HepG2 (cell line): ENCODE measurements around the gene CDC14B. TPM values are rescaled to one million over a fixed set of nuclear protein-coding genes. Genes with fewer than 3 reads are reported as not detected.

Source experiments
- ATAC-seq: fragments of 200-7000 bp; cut with Tn5 transposase; 3 replicates; pipeline ENCODE4 v1.9.1; 2020; ENCODE audit warnings: mild to moderate bottlenecking, moderate library complexity
- BruUV-seq: library from RNA; stranded (reverse); fragments of 400-500 nt; replicated peaks from 2 replicates; lab custom pipeline; 2021; lab: Mats Ljungman, UMichigan
- CTCF ChIA-PET: fragments of 300-600 bp; formaldehyde crosslinking; extraction: SDS; loops from one replicate; lab custom pipeline; 2021; ENCODE audit warnings: low total read pairs, inconsistent platforms, low intra/inter-chr PET ratio; lab: Yijun Ruan, JAX
- POLR2A ChIA-PET: fragments of 350-600 bp; sonication (Branson Sonifier 250); formaldehyde crosslinking; loops from one replicate; lab custom pipeline; 2020; ENCODE audit warnings: antibody characterized with exemption, inconsistent platforms; lab: Yijun Ruan, JAX
- DNase-seq: peaks from one replicate; pipeline ENCODE4 v3.0.0-alpha.2; 2015; ENCODE audit warnings: low spot score
- FAIRE-seq: peaks from 3 replicates; lab custom pipeline; 2011; peaks lifted over from hg19 to GRCh38; lab: Jason Lieb, UNC
- H2AFZ ChIP-seq: one replicate; pipeline ENCODE4 v1.6.1; 2011; ENCODE audit warnings: low read length, inconsistent platforms
- H3K27ac ChIP-seq: fragments of 300-600 bp; 3 replicates; pipeline ENCODE4 v1.8.0; 2011; ENCODE audit warnings: mixed run types, mild to moderate bottlenecking, mixed read lengths, low read length, inconsistent platforms; ENCODE audit not compliant: insufficient read depth; ENCODE audit errors: extremely low read length
- H3K27me3 ChIP-seq, 2 experiments: fragments of 200-600 bp in 1 of 2; 2 replicates in 1 of 2; 3 replicates in 1 of 2; pipeline versions ENCODE4 v1.6.0 to v1.8.0; 2011; ENCODE audit warnings: low read length in 2 of 2, mild to moderate bottlenecking in 2 of 2, moderate library complexity in 2 of 2, inconsistent platforms in 1 of 2; ENCODE audit not compliant: insufficient read depth in 2 of 2, control insufficient read depth in 1 of 2
- H3K36me3 ChIP-seq, 2 experiments: fragments of 200-600 bp in 1 of 2; replicated peaks in 1 of 2; 2 replicates in 1 of 2; 3 replicates in 1 of 2; pipeline versions ENCODE4 v1.5.1 to v1.8.0; 2011; ENCODE audit warnings: low read length in 2 of 2, inconsistent platforms in 1 of 2; ENCODE audit not compliant: insufficient read depth in 2 of 2, control insufficient read depth in 1 of 2
- H3K4me1 ChIP-seq: 2 replicates; pipeline ENCODE4 v1.5.1; 2012; ENCODE audit warnings: low read length, inconsistent platforms; ENCODE audit not compliant: insufficient read depth
- H3K4me2 ChIP-seq: 2 replicates; pipeline ENCODE4 v1.6.0; 2011; ENCODE audit warnings: low read depth, low read length, inconsistent platforms
- H3K4me3 ChIP-seq, 3 experiments: fragments of 200-600 bp in 1 of 3; sonication (generic), shearing (Covaris generic) in 1 of 3; replicated peaks in 1 of 3; 2 replicates each; pipeline ENCODE4 v1.5.1; 2011 to 2016; ENCODE audit warnings: low read length in 3 of 3, inconsistent platforms in 2 of 3, low read depth in 2 of 3, mild to moderate bottlenecking in 2 of 3, control low read depth in 1 of 3, mixed read lengths in 1 of 3; ENCODE audit not compliant: insufficient read depth in 1 of 3
- H3K79me2 ChIP-seq: one replicate; pipeline ENCODE4 v1.6.1; 2011; ENCODE audit warnings: low read length, inconsistent platforms; ENCODE audit not compliant: insufficient read depth
- H3K9ac ChIP-seq: 2 replicates; pipeline ENCODE4 v1.6.0; 2011; ENCODE audit warnings: mild to moderate bottlenecking, low read depth, low read length, inconsistent platforms; ENCODE audit not compliant: insufficient read depth
- H3K9me3 ChIP-seq: 2 replicates; pipeline ENCODE4 v1.5.1; 2012; ENCODE audit warnings: mild to moderate bottlenecking, low read length
- H4K20me1 ChIP-seq: 2 replicates; pipeline ENCODE4 v1.6.0; 2011; ENCODE audit warnings: inconsistent platforms, mild to moderate bottlenecking, low read length, moderate library complexity; ENCODE audit not compliant: insufficient read depth
- MIER2 ChIP-seq: IDR thresholded peaks from 2 replicates; pipeline ENCODE4 v1.6.1; 2016; ENCODE audit warnings: missing biosample characterization, missing genetic modification reagents
- SOX6 ChIP-seq, 2 experiments: fragments of 450-650 bp in 1 of 2; sonication (generic) in 1 of 2; formaldehyde crosslinking in 1 of 2; IDR thresholded peaks; 2 replicates each; pipeline versions ENCODE4 v1.4.0 to v1.6.1; 2017 to 2020; ENCODE audit warnings: antibody characterized with exemption in 1 of 2, mild to moderate bottlenecking in 1 of 2, missing genetic modification reagents in 1 of 2
- TAF15 ChIP-seq: fragments of 200-400 bp; formaldehyde crosslinking; IDR thresholded peaks from one replicate; pipeline ENCODE4 v1.6.1; 2018; ENCODE audit warnings: mild to moderate bottlenecking, low read depth, low read length; ENCODE audit not compliant: poor library complexity, severe bottlenecking
- THAP11 ChIP-seq: IDR thresholded peaks from 2 replicates; pipeline ENCODE4 v1.6.1; 2016; ENCODE audit warnings: missing biosample characterization, missing genetic modification reagents
- ZNF230 ChIP-seq: sonication (generic); formaldehyde crosslinking; IDR thresholded peaks from 2 replicates; pipeline ENCODE4 v1.4.0; 2020; ENCODE audit warnings: mild to moderate bottlenecking, missing genetic modification reagents
- ZNF235 ChIP-seq: sonication (generic); formaldehyde crosslinking; IDR thresholded peaks from 2 replicates; pipeline ENCODE4 v1.8.1; 2023; ENCODE audit warnings: mild to moderate bottlenecking, missing genetic modification reagents, borderline replicate concordance
- ZNF280D ChIP-seq: sonication (generic); formaldehyde crosslinking; IDR thresholded peaks from 2 replicates; pipeline ENCODE4 v1.5.1; 2020; ENCODE audit warnings: mild to moderate bottlenecking, missing genetic modification reagents
- ZNF782 ChIP-seq: sonication (generic); formaldehyde crosslinking; IDR thresholded peaks from 2 replicates; pipeline ENCODE4 v1.4.0; 2020; ENCODE audit warnings: missing genetic modification reagents, mild to moderate bottlenecking, borderline replicate concordance
- WGBS: methylation state at CpG from one replicate; pipeline ENCODE4 v1.1.6; 2017; ENCODE audit warnings: low lambda C conversion rate; 5-methylcytosine and 5-hydroxymethylcytosine counted together
- in situ Hi-C: cut with HindIII; loops from 2 replicates; pipeline ENCODE4 v1.10.0; 2017; ENCODE audit warnings: low pct_unique_long_range_greater_than_20kb; ENCODE audit not compliant: extremely low pct_ligation_motif_present
- intact Hi-C: fragments of 100-400 bp; cut with micrococcal nuclease; formaldehyde crosslinking; loops from one replicate; pipeline ENCODE4 v1.10.0; 2022; ENCODE audit not compliant: unreplicated experiment
- polyA plus RNA-seq, 8 experiments: library from polyadenylated mRNA; depleted of rRNA in 3 of 8; stranded (reverse) in 7 of 8; unstranded in 1 of 8; fragments of >200 nt; fragmentation: Illumina TruSeq in 4 of 8; extraction: Trizol in 4 of 8; gene quantifications; 2 replicates each; pipeline versions ENCODE4 v1.2.1 to v1.2.3, GENCODE V29; 2011 to 2016; ENCODE audit warnings: low read depth in 4 of 8, missing spikeins in 1 of 8, mixed read lengths in 1 of 8; ENCODE audit not compliant: insufficient read depth in 1 of 8
- total RNA-seq, 5 experiments: library from RNA; depleted of rRNA; stranded (reverse); fragments of >200 nt; fragmentation: Illumina TruSeq; extraction: Trizol; gene quantifications; 2 replicates each; pipeline ENCODE4 v1.2.3, GENCODE V29; 2016; ENCODE audit warnings: low read depth in 1 of 5
- TF ChIP-seq, protein P1 (sequence below): IDR thresholded peaks from 2 replicates; pipeline ENCODE4 v1.6.1; 2016; ENCODE audit warnings: control low read depth
- TF ChIP-seq, protein P2 (sequence below): sonication (generic); formaldehyde crosslinking; IDR thresholded peaks from 2 replicates; pipeline ENCODE4 v1.4.0; 2020; ENCODE audit warnings: missing genetic modification reagents

The CDC14B gene
- total and polyA plus RNA-seq, 2 of the 13 experiments (the other 11 are each of a cell fraction or from before 2014, with no cell fraction given), result 25.8 to 33.3 TPM

DNA sequence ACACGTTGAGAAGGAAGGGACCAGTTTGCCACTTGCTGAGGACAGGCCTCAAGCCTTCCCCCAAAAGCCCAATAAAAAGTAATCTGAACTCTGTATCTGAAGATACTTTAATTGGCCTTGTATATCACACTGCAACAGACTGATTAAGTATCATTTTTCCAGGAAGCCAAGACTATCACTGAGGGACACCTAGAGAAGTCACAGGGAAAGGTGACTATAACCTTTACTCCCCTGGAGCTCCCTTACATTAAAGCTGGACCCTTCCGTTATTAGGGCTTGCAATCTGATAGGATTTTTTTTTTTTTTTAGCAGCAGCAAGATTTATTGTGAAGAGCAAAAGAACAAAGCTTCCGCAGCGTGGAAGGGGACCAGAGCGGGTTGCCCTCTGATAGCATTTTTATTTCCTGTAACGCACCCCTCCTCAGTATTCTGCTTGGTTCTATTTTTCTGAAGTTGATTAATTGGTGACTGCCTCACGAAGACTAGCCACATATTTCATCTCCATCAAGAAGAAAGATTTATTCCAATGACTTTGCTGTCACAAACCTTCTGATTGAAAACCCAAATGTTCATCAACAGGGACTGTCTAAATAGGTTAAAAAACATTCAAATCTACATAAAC lies 2.7 kb downstream of the CDC14B start:
- POLR2A ChIA-PET, result no interaction called here
- ATAC-seq (no peak), FAIRE-seq (no peak)
- peaks cover 68% of the 10 kb centered on the region for H3K79me2 ChIP-seq
- H2AFZ ChIP-seq, result no peak overlapping the region
- H3K9ac ChIP-seq, result peak overlapping the region; percentile 83; the same call in 1 of the 2 replicates
- intact Hi-C loops, result loop anchor here (5.0 kb wide), 2 partner anchors 35 to 165 kb away; partner anchors contain the start of gene HABP4
- BruUV-seq, result no TSS peak
- TF ChIP-seq ZNF782 (CRISPR knock-in tag) (no peak), ZNF235 (CRISPR knock-in tag) (no peak), THAP11 (CRISPR knock-in tag) (no peak), MIER2 (CRISPR knock-in tag) (no peak), SOX6 (IDR thresholded peaks at IDR 0.05) (no peak), SOX6 (CRISPR knock-in tag; IDR thresholded peaks at IDR 0.05) (no peak), ZNF230 (no peak), TAF15 (no peak), ZNF280D (no peak)
- TF ChIP-seq, protein P1, sequence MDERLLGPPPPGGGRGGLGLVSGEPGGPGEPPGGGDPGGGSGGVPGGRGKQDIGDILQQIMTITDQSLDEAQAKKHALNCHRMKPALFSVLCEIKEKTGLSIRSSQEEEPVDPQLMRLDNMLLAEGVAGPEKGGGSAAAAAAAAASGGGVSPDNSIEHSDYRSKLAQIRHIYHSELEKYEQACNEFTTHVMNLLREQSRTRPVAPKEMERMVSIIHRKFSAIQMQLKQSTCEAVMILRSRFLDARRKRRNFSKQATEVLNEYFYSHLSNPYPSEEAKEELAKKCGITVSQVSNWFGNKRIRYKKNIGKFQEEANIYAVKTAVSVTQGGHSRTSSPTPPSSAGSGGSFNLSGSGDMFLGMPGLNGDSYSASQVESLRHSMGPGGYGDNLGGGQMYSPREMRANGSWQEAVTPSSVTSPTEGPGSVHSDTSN, result no peak
- TF ChIP-seq, protein P2, sequence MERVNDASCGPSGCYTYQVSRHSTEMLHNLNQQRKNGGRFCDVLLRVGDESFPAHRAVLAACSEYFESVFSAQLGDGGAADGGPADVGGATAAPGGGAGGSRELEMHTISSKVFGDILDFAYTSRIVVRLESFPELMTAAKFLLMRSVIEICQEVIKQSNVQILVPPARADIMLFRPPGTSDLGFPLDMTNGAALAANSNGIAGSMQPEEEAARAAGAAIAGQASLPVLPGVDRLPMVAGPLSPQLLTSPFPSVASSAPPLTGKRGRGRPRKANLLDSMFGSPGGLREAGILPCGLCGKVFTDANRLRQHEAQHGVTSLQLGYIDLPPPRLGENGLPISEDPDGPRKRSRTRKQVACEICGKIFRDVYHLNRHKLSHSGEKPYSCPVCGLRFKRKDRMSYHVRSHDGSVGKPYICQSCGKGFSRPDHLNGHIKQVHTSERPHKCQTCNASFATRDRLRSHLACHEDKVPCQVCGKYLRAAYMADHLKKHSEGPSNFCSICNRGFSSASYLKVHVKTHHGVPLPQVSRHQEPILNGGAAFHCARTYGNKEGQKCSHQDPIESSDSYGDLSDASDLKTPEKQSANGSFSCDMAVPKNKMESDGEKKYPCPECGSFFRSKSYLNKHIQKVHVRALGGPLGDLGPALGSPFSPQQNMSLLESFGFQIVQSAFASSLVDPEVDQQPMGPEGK, result no peak
- TF ChIP-seq, all 625 proteins: peak for 0
- Histone ChIP-seq H4K20me1 (peaks cover 26% of the 10 kb centered on the region), H3K4me2 (peak overlapping the region; percentile 82), H3K4me1 (peaks cover 60% of the 10 kb centered on the region), H3K36me3 (no peaks in the 10 kb centered on the region), H3K9me3 (no peaks in the 10 kb centered on the region), H3K27ac (no peak overlapping the region), H3K27me3 (no peaks in the 10 kb centered on the region; a peak in 1 of 5 replicates), H3K4me3 (peak overlapping the region; percentile 85 to 89 (median 87); a peak in 5 of 6 replicates)
- CTCF ChIA-PET, result no interaction called here
- in situ Hi-C loops, result no loop called here
- WGBS, result 78% methylated on average over 7 of the region's 7 CpGs
- no peak for DNase-seq
